ENCODE data around the gene RHBDF2.

Gene RHBDF2

GRCh38 chr17:76501018-76501826, at the start of gene RHBDF2:
TSS of gene RHBDF2 (minus strand) at chr17:76501423. CDS start at chr17:76481524, 19,899 bp downstream.
- DNase-seq (ENCODE audit: low read depth): peak; percentile 95

- no peak for DNase-seq (ENCODE audit: low read depth)
These were observed 48.3 kb upstream of the RHBDF2 start for GRCh38 chr17:76549539-76549938.

GRCh38 chr17:76549215-76549518, 47.9 kb upstream of the RHBDF2 start:
- no peak for DNase-seq (ENCODE audit: low read depth)

GRCh38 chr17:76548378-76549214, 47.4 kb upstream of the RHBDF2 start:
- no peak for DNase-seq (ENCODE audit: low read depth)

- no peak for DNase-seq (ENCODE audit: low read depth)
These were observed 46.5 kb upstream of the RHBDF2 start for GRCh38 chr17:76547642-76548202.

GRCh38 chr17:76547183-76547641, 46.0 kb upstream of the RHBDF2 start:
- peak; percentile 26 for DNase-seq (ENCODE audit: low read depth)

GRCh38 chr17:76546556-76547182, 45.4 kb upstream of the RHBDF2 start:
- no peak for DNase-seq (ENCODE audit: low read depth)

GRCh38 chr17:76545918-76546555, 44.8 kb upstream of the RHBDF2 start:
- DNase-seq (ENCODE audit: low read depth): no peak

- no peak for DNase-seq (ENCODE audit: low read depth)
These were observed 43.5 kb upstream of the RHBDF2 start for GRCh38 chr17:76544546-76545365.

- no peak for DNase-seq (ENCODE audit: low read depth)
These were observed 42.8 kb upstream of the RHBDF2 start for GRCh38 chr17:76543826-76544545.

GRCh38 chr17:76543482-76543825, 42.2 kb upstream of the RHBDF2 start:
- DNase-seq (ENCODE audit: low read depth): no peak

- DNase-seq (ENCODE audit: low read depth): no peak
These were observed 41.8 kb upstream of the RHBDF2 start for GRCh38 chr17:76542984-76543383.

GRCh38 chr17:76542566-76542971, 41.3 kb upstream of the RHBDF2 start:
- no peak for DNase-seq (ENCODE audit: low read depth)

GRCh38 chr17:76541739-76542454, 40.7 kb upstream of the RHBDF2 start:
- DNase-seq (ENCODE audit: low read depth): no peak

- DNase-seq (ENCODE audit: low read depth): no peak
These were observed 39.4 kb upstream of the RHBDF2 start for GRCh38 chr17:76540381-76541300.

GRCh38 chr17:76539631-76540271, 38.5 kb upstream of the RHBDF2 start, which contains the start of gene PRCD:
TSS of gene PRCD (plus strand) at chr17:76540044. CDS start at chr17:76540142, 98 bp downstream.
- no peak for DNase-seq (ENCODE audit: low read depth)

GRCh38 chr17:76538941-76539570, 37.8 kb upstream of the RHBDF2 start:
- no peak for DNase-seq (ENCODE audit: low read depth)
